GM12874 (cell line): Measurements from ENCODE around the gene CDX2.
A peak's percentile ranks its signal among the peaks of the same experiment; 100 is the strongest.

Experiments
- CTCF ChIP-seq: IDR thresholded peaks from 2 replicates; pipeline ENCODE4 v1.5.1; 2011; ENCODE audit warnings: low read depth, mild to moderate bottlenecking, control low read depth, low read length, moderate library complexity; ENCODE audit not compliant: insufficient read depth

CDX2 gene

GRCh38 chr13:27962128-27962841, 6.8 kb downstream of the CDX2 start:
- TF ChIP-seq CTCF = no peak

- no peak for TF ChIP-seq CTCF
These were observed 7.7 kb downstream of the CDX2 start for GRCh38 chr13:27961227-27962085.

GRCh38 chr13:27960362-27961226, 8.5 kb downstream of the CDX2 start:
- TF ChIP-seq CTCF = peak; percentile 77

- TF ChIP-seq CTCF = no peak
These were observed 9.1 kb downstream of the CDX2 start for GRCh38 chr13:27959976-27960361.

- no peak for TF ChIP-seq CTCF
These were observed 12.4 kb downstream of the CDX2 start for GRCh38 chr13:27956576-27957300.

GRCh38 chr13:27955014-27955591, 14.0 kb downstream of the CDX2 start:
- no peak for TF ChIP-seq CTCF
